Stimulated activated CD8-positive, alpha-beta memory T cell treated with anti-CD3 and anti-CD28 coated beads, Interleukin-7, amount 100 ng/mL, for 24 hours (primary cell): ENCODE data around the gene PRKCE.

Experiments used
- DNase-seq: peaks from one replicate; pipeline ENCODE4 v3.0.0-alpha.2; 2020; ENCODE audit warnings: low read depth

The PRKCE gene

DNA sequence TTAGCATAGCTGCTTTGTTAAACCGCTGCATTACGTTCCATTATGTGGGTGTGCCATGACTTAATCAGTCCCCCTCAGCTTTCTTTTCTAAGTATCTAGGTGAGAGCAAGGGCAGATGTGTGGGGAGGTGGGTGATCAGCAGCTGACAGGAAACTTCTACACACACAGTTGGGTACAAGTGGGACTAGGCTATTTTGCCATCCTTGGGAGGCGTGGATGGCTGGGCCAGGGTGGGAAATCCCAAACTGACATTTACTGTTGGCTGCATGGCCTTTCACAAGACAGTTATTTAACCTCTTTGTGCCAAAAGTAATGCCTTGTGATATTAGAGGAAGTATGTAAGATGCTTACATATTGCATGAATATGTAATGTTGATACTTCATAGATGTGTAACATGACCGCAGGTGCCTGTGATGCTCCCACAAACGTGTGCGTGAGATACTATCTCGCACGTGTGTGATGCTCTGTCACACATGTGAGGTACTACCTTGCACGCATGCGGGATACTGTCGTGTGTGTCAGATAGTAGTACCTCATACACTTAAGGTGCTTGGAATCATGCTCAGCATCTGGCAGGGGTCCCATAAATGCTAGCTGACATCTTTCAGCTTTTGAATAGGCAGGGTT, 314.5 kb downstream of the PRKCE start:
- DNase-seq, result no peak

DNA sequence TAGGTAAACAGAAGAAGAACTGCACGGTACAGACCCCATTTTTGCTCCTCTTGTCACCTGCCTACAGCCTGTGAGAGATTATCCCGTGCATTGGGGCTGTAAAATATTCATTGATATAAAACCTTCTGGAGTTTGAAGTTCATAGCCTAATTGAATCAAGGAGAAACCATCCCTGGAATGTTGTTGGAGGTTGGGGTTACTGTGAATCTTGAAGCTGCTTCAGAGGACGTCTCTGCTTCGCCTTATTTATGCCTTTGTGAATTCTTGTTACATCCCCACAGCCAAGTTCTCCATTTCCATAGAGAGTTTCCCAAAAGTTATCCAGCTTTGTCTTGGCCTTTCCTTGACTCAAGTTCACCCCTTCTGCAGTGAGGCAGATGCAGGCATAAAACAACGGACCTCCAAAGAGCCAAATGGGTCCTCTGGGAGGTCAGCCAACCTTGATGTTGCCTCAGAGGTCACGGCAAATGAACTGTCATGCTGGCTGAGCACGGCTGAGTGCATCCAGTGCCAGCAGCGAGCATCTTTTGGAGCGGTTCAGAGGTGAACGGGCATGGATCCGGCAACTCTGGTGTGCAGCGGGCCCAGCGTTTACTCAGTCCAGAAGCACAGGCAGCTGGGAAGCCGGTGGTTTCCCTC, 317.6 kb downstream of the PRKCE start:
- DNase-seq, result no peak

DNA sequence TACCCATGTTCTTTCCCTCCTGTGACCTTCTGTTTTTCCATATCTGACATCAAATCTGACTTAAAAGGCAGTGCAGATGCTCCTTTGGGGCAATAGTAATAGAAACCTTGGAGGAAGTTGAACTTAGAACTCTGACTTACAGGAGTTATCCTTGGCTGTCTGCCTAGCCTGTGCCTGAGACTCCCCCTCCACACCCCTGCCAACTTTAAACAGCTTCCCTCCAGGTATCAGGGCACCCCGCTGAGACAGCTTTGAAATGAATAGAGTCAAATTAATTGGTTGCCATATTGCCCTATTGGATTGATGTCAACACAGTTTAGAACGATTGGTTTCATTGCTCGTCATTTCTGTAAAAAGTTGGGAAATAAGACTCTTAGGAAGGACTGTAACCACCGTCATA, 322.0 kb downstream of the PRKCE start:
- DNase-seq, result no peak

DNA sequence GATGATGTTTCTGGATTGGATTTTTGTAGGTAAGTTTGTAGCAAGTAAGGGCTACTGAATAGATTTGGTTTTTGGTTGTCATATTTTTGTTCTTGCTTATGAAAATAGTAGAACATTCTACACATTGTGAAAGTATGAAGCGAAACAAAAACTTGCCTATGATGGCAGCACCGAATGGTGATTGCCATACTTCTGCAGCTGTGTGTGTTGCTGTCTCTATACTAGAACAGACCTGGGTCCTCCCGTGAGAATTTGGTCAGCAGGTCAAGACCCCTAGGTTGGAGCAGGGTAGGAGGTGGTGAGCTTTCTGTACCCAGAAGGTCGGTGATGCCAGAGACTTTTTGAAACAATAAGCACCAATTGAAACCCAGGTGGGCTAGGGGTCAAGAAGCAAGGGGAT, 322.6 kb downstream of the PRKCE start:
- no peak for DNase-seq

DNA sequence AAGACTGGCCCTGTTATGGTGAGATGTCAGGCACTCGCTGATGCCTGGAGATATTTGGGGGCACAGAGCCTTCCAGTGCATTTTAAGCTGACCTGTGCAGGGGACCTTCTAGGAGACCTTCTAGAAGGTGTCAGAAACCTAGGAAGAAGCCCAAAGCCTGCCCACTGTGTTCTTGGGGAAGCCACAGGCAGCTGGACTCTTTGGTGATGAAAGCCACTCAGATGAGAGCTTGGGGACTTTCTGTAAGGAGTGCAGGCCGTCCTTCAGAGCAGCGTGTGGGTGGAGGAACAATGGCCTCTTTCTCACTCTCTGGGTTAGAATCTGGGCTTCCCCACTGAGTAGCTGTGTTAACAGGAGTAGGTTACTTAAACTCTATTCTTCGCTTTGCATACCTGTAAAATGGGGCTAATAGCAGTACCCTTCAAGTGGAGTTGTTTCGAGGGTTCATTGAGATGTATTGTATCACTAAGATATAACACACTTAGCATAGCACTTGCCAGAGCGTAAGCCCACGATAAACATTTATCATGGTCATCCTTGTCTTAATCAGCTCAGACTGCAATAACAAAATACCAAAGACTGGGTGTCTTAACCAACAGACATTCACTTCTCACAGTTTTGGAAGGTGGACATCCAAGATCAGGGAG, 323.4 kb downstream of the PRKCE start:
- DNase-seq, result no peak

DNA sequence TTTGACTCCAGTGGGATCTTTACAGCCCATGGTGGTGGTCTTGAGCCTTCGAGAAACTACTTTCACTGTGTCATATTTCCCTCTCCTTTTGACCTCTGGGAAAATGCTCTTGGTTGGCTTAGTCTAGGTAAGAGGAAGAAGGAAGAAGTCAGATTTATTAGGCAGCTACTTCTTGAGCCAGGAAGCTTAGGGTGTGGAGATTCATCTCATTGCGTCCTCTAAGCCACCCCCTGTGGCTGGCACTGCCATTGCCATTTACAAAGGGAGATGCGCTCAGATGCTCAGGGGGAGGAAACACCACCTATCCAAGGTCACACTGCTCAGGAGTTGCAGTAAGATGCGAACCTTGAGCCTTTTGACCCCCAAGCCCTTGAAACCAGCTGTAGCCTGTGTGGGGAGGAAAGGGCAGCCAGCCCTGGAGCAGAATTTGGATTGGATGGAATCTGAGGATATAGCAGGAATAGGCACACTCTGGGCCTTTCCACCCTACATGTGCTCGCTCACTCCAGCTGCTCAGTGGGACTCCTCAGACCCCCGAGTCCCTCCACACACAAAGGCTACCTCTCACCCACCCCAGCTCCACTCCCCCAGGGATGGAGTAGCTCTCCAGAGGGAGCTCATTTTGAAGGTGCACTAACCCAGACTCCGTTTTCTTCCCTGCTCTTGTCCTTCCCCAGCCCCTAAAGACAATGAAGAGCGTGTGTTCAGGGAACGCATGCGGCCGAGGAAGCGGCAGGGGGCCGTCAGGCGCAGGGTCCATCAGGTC, 324.5 kb downstream of the PRKCE start:
- no peak for DNase-seq

DNA sequence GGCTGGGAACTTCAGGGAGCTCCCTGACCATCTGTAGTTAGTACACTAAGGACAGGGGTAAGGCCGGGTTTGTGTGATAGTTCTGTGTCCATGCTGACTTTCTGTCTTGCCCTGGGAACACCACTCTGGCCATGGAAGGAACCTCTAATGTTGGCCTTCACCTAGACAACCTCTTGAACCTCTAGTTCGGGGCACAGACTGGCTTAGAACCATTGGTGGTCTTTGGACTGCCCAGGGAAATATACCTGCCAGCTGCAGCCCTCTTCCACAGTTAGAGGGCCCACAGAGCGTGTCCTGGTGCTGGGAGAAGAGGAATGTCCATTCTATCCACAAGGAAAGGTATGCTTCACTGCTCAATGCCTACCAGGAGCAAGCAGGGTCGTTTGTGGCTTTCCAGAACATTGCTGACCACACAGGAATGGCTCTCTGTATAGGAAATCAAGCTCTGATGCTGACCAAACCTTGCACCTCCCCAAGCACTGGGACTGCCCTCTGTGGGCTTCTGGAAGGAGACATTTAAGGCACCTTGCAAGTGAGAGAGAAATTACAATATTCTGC, 326.9 kb downstream of the PRKCE start:
- no peak for DNase-seq

DNA sequence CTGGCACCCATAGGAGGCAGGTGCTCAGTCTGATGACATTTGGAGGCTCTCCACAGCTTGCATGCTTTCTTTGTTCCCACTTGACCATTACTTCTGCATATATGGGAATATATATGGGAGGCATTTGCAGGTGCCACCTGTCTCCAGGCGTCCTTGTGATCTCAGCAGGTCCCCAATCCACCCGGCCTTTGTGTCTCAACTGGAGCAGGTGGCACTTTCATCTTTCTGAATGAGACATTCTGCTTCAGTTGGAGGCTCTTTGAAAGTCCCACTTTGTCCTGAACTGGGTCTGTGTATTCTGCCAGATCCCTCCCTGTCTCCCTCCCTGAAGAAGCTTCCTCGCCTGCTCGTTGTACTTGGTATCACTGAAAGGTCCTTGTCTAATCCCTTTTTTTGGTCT, 327.6 kb downstream of the PRKCE start:
- no peak for DNase-seq

DNA sequence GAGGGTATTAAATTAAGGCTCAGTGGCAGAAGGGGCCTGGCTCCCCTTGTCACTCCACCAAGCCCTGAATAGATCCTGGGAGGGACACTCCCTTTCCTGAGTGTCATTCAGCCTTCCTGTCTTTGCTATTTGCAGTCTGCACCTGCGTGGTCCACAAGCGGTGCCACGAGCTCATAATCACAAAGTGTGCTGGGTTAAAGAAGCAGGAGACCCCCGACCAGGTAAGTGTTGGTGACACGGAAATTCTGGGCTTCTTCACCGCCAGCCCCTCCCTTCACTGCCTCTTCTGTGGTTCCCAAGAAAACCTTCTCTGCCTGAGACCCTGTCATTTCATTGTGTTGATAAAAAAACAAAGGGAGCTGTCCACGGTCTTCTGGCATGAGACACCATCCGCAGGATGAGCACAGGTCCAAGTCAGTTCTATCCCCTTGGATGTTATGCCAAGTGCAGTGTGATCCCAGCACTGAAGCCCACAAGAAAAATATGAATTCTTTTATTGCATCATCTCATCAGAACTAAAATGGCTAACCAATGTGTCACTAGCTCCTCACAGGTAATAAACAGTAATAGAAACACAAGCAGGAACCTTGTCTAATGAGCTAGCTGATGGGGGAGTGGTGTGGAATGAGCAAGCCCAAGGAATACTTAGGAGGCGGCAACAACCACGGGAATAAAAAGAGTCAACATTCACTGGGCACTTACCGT, 328.8 kb downstream of the PRKCE start:
- no peak for DNase-seq

DNA sequence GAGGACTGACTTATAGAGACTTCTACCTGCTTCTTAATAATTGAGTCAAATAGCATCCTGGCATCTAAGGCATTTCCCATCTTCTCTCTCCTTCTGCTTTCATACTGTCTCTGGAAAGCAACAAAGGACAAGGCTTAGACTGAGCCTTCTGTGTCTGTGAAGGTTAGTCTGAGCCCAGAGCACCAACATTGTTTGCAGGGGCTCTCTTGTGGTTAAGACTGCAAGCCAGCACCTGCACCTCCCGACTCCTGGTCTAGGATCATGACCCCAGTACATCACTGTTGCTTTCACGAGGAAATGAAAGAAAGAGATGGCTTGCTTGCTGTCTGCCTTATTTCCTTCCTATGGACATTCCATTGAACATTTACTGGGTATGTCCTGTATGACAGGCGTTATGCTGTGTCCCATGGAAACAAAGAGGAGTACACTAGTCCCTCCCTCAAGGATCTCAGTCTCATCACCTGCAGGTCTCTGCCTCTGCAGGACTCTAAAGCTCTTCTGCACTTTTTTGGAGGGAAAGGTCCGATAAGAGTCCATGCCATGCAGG, 330.0 kb downstream of the PRKCE start:
- no peak for DNase-seq

DNA sequence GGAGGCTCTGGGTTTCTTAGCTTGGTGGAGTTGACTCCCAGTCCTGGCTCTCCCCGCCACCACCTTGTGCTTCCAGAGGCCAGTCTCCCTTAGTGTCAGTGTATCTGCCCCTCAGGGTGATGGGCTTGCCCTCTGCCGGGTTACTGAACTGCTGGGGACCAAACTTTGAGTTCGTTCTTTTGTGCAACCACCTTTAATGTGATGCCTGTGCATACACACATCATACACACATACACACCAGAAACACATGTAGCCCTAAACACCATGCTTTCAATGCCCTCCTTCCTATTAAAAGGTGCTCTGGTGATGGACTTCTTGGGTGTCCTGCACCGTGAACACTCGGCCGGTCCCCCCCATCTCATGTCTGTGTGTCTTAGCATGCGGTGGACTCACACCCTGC, 330.6 kb downstream of the PRKCE start:
- DNase-seq, result no peak

DNA sequence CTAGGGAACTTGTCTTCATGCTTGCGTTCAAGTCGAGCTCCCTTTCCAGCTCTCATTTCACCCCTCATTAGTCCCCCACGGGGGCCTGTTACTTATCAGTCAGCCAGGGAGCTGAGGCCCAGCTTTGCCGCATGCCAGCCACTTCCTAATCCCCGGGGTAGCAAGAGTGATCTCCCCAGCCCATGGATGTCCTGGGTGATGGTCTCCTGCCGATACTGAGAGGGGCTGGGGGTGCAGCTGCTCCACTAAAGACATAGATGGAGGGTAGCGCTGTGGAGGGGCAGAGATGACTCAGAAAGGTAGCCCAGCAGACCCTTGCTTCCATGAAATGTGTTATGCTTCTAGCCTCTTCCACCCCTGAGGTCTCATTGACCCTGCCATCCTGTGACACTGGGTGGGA, 331.7 kb downstream of the PRKCE start:
- DNase-seq, result no peak

DNA sequence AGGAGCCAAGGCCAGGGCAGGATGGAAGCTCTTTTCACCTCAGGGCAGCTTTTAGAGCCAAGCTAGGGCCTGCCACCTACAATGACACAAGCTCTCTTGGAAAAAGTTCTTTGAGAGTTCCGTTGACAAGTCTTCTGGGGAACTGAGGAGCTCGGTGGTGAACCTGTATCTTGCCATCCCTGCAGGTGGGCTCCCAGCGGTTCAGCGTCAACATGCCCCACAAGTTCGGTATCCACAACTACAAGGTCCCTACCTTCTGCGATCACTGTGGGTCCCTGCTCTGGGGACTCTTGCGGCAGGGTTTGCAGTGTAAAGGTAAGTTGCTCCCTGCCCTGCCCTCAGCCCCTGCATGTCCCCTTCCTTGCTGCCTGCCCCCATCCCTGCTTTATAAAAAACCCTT, 332.9 kb downstream of the PRKCE start:
- DNase-seq, result no peak

DNA sequence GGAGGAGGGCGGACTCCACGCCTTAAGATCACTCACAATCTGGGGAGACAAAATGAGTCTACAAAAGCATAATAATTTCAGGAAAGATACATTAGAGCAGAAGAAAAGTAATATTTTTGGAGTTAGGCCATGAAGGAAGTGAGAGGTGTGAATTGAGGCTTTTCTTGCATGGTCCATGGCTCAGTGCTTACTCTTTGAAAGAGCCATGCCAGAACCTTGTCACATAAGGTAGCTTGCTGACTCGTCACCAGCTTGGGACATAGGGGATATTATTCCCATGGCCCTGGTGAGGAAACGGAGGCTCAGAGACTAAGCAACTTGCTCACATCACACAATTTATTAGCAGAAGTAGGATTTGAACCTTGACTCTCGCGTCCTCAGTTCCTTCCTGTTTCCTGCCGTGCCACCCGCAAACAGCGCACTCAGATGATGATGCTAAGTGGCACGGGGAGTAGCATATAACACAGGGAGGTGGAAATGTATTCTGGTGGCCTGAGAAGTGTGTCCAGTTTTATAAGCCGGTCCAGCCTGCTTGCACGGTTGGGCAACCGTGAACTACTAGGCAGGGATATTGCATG, 333.5 kb downstream of the PRKCE start:
- no peak for DNase-seq

DNA sequence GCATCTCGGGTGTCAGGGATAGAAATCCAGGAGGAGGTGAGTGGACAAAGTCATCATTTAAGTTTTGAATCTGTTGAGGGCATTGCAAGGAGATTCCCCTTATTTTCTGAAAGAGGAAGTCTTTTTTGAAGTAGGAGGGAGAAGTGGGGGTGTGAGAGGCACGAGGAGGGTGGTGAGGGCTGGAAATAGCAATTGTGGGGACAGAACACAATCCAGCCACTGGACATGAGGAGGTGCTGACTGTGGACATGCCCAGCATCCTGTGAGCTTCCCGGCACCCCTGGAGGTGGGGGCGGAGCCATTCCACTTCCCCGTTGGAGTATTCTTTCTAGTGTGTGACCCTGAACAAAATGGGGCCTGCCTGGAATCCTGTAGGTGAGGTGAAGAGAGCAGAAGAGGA, 335.0 kb downstream of the PRKCE start:
- no peak for DNase-seq

DNA sequence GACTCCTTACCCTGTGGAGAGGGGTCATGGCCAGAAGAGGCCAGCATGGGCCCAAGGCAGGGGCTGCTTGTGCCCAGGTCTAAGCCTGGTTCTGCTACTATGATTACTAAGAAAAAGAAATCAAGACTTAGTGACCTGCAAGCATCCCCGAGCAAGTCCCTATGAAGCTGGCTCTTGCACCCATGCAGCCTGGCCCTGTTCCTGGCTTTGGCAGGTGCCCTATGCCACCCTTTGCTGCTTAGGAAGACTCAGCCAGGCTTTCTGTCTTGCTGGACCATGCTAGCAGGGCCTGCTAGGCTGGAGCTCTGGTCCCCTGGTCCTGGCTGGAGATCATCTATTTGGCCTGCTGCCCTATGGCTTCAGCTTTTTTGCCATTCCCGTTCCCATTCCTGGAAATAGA, 336.4 kb downstream of the PRKCE start:
- DNase-seq, result no peak

DNA sequence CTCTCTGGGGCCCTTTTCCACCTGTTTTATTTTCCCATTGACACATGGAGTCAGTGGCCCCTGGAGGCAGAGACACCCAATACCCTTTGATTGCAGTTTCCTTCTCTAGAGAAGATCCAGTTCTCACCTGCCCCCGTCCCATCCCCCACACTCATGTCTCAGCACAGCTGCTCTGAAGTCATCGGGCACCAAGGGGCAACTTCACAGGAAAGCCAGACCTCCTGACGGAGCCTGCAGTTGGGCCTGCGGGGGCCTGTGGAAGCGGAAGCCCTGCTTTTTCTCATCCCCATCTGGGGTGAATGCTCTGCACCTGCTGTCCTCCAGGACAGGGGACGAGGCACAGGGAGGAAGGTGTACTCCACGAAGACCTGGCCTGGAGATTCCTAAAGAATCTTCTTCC, 337.4 kb downstream of the PRKCE start:
- DNase-seq, result no peak

DNA sequence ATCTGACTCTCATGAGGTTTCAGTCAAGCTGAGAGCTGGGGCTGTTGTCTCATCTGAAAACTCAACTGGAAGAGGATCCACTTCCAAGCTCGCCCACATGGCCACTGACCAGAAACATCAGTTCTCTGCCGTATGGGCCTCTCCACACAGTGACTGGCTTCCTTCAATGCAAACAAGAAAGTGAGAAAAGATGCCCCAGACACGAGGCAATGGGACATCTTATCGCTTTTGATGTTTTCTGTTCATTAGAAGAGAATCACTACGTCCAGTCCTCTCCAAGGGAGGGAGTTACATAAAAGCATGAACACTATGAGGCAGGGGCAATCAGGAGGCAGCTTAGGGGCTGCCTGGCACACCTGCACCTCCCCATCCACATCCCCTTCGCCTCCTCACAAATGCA, 338.7 kb downstream of the PRKCE start:
- DNase-seq, result no peak

DNA sequence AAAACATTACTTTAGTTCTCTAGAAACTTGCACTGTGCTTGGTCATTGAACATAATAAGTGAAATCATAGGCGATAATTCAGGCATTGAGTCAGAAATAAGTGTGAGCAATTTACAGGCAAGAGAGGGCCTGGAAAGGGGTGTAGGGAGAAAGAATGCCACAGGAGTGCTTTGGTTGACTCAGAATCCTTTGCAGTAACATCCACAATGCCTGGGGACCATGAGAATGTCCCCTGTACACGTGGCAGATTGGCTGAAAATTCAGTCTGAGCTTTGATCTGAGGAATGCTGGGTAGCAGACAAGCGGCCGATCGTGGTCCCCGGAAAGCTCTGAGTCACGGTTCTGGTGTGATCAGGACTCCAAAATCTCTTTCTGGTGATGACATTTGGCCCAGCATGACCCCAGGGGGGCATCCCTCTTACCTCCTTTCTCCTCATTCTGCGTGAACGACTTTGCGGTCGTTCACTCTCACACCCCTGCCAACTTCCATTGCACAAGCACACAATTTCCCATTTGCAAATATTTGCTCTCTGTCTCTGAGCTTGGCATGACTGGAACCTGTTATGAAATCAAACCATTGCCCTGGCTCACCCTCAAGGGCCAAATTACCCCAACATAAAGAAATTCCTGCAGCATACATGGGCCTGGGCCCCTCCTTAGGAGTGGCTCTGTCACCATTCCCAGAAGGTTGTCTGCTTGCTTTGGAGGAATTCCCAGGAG, 340.7 kb downstream of the PRKCE start:
- DNase-seq, result no peak

DNA sequence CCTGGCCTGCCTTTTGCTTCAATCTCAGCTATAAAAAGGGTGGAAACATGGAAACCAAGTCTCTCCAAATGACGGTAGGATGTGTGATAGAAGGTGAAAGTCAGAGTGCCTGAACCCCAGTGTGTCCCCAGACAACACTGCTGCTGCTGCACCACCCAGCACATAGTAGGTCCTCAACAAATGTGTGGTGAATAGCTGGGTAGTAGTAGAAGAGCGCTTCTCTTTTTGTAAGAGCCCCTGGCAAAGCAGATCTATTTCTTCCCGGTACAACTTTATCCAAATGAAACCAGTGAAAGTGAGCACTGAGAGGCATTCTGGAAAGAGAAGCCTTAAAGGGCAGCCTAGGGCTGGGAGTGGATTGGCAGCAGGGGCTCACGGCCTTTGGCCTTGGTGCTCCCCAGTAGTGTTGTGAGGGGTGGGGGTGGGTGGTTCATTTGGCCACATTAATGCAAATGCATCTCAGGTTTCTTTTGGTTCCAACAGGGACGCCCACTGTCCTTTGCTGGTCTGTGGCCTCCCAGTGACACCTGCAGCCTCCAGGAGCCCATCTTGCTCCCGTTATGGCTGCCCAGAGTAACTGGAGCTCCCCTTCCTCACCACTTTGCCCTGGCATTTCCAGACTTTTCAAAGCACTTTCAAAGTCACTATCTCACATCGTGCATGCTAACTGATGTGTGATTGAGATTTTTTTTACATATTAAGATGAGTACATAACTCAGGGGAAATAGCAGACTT, 341.4 kb downstream of the PRKCE start:
- DNase-seq, result no peak
